ENCODE results near the gene ATP2C1. TPM values are rescaled to one million over a fixed set of nuclear protein-coding genes. Genes with fewer than 3 reads are reported as not detected.
"Not testable (repeated sequence)": the region's sequence is repeated elsewhere in the genome, so short reads cannot be mapped to it uniquely, and the experiment has no call there.

The ATP2C1 gene, protein sequence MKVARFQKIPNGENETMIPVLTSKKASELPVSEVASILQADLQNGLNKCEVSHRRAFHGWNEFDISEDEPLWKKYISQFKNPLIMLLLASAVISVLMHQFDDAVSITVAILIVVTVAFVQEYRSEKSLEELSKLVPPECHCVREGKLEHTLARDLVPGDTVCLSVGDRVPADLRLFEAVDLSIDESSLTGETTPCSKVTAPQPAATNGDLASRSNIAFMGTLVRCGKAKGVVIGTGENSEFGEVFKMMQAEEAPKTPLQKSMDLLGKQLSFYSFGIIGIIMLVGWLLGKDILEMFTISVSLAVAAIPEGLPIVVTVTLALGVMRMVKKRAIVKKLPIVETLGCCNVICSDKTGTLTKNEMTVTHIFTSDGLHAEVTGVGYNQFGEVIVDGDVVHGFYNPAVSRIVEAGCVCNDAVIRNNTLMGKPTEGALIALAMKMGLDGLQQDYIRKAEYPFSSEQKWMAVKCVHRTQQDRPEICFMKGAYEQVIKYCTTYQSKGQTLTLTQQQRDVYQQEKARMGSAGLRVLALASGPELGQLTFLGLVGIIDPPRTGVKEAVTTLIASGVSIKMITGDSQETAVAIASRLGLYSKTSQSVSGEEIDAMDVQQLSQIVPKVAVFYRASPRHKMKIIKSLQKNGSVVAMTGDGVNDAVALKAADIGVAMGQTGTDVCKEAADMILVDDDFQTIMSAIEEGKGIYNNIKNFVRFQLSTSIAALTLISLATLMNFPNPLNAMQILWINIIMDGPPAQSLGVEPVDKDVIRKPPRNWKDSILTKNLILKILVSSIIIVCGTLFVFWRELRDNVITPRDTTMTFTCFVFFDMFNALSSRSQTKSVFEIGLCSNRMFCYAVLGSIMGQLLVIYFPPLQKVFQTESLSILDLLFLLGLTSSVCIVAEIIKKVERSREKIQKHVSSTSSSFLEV
- total RNA-seq, result 57.2 TPM
- long read RNA-seq, full-length matches to known transcripts, result 27 of 43 reads
- long read RNA-seq, partial matches to known transcripts, result 8 of 43 reads
- long read RNA-seq, other reads (novel, unspliced or antisense), result 8 of 43 reads

GRCh38 chr3:130893376-130894129, at the start of gene ATP2C1:
TSS of gene ATP2C1 (plus strand) at chr3:130894084. CDS start at chr3:130894770, 686 bp downstream.
- DNase-seq (ENCODE audit: missing footprints), result peak; percentile 99
- ATAC-seq, result peak; percentile 99
- intact Hi-C loops (cut with DNase I), result loop anchor here (1.0 to 5.0 kb wide), 4 partner anchors 41 to 489 kb away; partner anchors contain the start of gene NUDT16

- intact Hi-C loops (cut with DNase I), result no loop called here
- ATAC-seq, result no peak
These were observed 49.4 kb upstream of the ATP2C1 start for GRCh38 chr3:130844462-130844861.

GRCh38 chr3:130846181-130846580, 47.7 kb upstream of the ATP2C1 start:
- DNase-seq (ENCODE audit: missing footprints) (no peak), ATAC-seq (no peak)
- intact Hi-C loops (cut with DNase I), result no loop called here

More at GRCh38 chr3:130844462-130844861, 49.4 kb upstream of the ATP2C1 start:
- DNase-seq (ENCODE audit: missing footprints), result no peak

- DNase-seq (ENCODE audit: missing footprints) (no peak), ATAC-seq (peak; percentile 6)
- intact Hi-C loops (cut with DNase I), result no loop called here
These were observed 44.8 kb upstream of the ATP2C1 start for GRCh38 chr3:130849091-130849552.

DNA sequence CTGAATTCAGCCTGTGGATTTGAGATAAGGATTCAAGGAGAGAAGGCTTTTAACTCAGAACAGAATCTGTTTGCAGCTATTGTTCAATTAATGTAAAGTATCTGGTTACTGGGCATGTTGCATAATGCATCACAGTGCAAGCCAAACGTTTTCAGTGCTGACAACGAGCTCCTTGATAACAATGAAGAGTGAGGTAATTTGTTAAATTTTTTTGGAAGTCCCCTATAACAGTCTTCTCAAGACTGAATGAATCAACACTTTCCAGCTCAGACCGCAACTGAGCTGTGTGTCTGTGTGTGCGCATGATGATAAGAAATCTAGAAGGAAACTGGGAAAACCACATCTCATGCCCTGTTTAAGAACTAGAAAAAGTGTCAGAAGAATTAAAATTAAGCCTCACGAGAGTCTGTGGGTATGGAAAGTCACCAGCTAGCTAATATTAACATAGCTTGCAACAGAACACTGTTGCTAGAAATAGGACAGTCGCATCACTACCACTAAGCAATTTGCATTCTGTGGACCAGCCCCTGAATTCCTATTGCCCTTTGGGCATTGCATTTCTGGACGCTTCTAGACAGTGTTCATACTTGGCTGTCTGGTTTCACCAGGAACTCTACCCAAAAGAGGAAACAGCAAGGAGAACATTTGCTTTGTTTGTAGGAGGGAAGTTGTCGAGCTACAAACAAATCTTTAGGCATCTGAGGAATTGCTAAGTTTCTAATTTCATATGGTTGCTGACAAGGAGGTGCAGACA, 43.7 kb upstream of the ATP2C1 start:
- intact Hi-C loops (cut with DNase I), result no loop called here
- no peak for DNase-seq (ENCODE audit: missing footprints)
- ATAC-seq, result peak; percentile 88

DNA sequence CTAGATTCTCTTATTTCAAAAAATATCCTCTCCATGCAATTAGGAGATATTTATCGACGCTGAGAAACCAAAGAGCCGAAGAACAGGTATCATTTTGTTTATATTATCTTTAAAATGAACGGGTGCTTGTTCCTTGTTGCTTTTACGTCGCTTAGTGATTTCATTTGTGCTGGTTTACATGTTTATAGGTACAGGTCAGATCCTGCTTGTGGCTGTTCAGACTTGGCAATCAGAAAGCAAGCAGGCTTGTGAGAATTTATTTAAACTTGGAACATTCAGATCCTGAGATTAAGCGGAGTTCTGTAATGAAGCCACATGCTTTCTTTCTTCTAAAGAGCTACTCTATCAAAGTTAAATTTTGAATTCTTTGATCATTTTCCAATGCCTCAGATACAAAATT, 43.0 kb upstream of the ATP2C1 start:
- no peak for DNase-seq (ENCODE audit: missing footprints)
- intact Hi-C loops (cut with DNase I), result no loop called here
- no peak for ATAC-seq

DNA sequence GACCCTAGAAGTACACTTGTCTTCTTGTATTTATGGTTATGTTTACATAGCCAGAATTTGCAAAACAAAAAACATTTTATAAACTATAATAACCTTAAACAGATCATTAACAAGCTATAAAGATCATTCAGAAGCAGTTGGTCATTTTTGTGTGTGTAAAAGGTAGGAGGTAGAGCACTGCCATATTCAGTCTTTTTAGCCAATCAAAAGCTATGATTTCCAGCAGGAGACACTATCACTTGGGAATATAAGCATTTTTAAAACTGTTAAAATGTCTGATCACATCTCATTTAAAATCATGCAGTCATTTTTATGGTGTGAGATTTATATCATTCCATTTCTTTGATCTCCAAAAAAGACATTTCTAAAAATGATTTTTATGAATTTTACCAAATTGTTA, 42.6 kb upstream of the ATP2C1 start:
- intact Hi-C loops (cut with DNase I), result no loop called here
- no peak for DNase-seq (ENCODE audit: missing footprints)
- ATAC-seq, result no peak

DNA sequence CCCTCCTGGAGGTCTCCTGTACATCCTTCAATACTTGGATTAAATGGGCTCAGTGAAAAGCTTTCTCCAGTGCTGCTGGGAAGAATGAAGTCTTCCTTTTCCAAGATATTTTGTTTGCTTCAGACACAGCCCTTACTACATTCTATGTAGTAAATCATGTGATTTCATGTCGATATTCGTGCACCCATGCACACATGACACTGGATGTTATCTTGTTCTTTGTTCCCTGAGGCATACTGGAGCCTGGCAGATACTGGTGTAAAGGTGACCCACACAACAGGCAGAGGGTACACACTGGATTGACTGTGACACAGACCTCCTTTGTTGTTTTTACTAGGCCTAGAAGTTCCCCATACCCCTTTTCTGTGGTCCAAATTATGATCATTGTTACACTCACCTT, 40.3 kb upstream of the ATP2C1 start:
- DNase-seq (ENCODE audit: missing footprints) (no peak), ATAC-seq (no peak)
- intact Hi-C loops (cut with DNase I), result loop anchor here (2.0 kb wide), 1 partner anchor 39 kb away; no protein-coding TSS in a partner anchor

- intact Hi-C loops (cut with DNase I), result no loop called here
- DNase-seq (ENCODE audit: missing footprints), result no peak
- no peak for ATAC-seq
These were observed 39.5 kb upstream of the ATP2C1 start for GRCh38 chr3:130854208-130854864.

- DNase-seq (ENCODE audit: missing footprints), result no peak
- intact Hi-C loops (cut with DNase I), result no loop called here
- no peak for ATAC-seq
These were observed 36.4 kb upstream of the ATP2C1 start for GRCh38 chr3:130857336-130858026.

GRCh38 chr3:130862130-130862529, 31.8 kb upstream of the ATP2C1 start:
- ATAC-seq; intact Hi-C loops (cut with DNase I); DNase-seq (ENCODE audit: missing footprints): not testable (repeated sequence)

DNA sequence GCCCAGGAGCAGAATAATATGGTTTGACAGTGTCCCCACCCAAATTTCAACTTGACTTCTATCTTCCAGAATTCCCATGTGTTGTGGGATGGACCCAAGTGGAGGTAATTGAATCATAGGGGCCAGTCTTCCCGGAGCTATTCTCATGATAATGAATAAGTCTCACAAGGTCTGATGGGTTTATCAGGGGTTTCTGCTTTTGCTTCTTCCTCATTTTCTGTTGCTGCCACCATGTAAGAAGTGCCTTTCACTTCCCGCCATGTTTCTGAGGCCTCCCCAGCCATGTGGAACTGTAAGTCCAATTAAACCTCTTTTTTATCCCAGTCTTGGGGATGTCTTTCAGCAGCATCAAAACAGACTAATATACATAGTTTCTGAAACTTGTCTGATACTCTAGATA, 28.4 kb upstream of the ATP2C1 start:
- no peak for ATAC-seq
- intact Hi-C loops (cut with DNase I), result no loop called here
- no peak for DNase-seq (ENCODE audit: missing footprints)

DNA sequence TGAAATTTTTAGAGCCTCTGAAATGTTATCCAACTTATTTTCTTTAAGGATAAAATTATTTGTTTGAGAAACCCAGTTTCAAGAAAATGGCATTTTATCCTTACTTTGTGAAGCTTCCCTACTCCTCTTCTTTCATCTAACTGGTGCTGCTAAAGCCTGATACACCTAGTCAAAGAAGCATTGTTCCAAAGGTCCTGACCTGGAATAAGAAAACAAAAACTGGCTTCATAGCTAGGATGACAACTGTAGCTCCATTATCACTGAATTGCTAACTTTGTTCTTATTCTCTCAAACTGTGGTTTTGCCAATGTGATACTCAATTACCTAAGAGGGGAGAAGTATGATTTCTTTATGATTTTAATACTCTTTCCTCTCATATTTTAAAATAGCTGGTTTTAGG, 27.6 kb upstream of the ATP2C1 start:
- DNase-seq (ENCODE audit: missing footprints), result no peak
- intact Hi-C loops (cut with DNase I), result no loop called here
- ATAC-seq, result no peak

- DNase-seq (ENCODE audit: missing footprints) (no peak), ATAC-seq (no peak)
- intact Hi-C loops (cut with DNase I), result no loop called here
These were observed 23.5 kb upstream of the ATP2C1 start for GRCh38 chr3:130870423-130870822.

- intact Hi-C loops (cut with DNase I), result no loop called here
- ATAC-seq (no peak), DNase-seq (ENCODE audit: missing footprints) (no peak)
These were observed 17.3 kb upstream of the ATP2C1 start for GRCh38 chr3:130876594-130876993.

GRCh38 chr3:130878464-130878863, 15.4 kb upstream of the ATP2C1 start:
- intact Hi-C loops (cut with DNase I), result no loop called here

GRCh38 chr3:130889416-130889946, 4.4 kb upstream of the ATP2C1 start:
- DNase-seq (ENCODE audit: missing footprints), result no peak
- intact Hi-C loops (cut with DNase I), result no loop called here

More at GRCh38 chr3:130878464-130878863, 15.4 kb upstream of the ATP2C1 start:
- ATAC-seq, result no peak
- DNase-seq (ENCODE audit: missing footprints), result no peak

More at GRCh38 chr3:130889416-130889946, 4.4 kb upstream of the ATP2C1 start:
- ATAC-seq, result no peak
